WTC11 (cell line): Measurements from ENCODE around the gene PLCD1. TPM values are rescaled to one million over a fixed set of nuclear protein-coding genes. Genes with fewer than 3 reads are reported as not detected.

ENCODE experiments used
- ATAC-seq: fragments of 200-7000 bp; cut with Tn5 transposase; 2 replicates; pipeline ENCODE4 v1.10.0; 2021; ENCODE audit warnings: mild to moderate bottlenecking, moderate library complexity
- CTCF ChIA-PET: fragments of 300-600 bp; sonication (Branson Sonifier 250); formaldehyde crosslinking; loops from one replicate; lab custom pipeline; 2021; ENCODE audit warnings: antibody characterized with exemption; lab: Charles Lee
- POLR2A ChIA-PET: fragments of 350-600 bp; sonication (Branson Sonifier 250); formaldehyde crosslinking; loops from one replicate; lab custom pipeline; 2021; ENCODE audit warnings: antibody characterized with exemption; lab: Charles Lee
- DNase-seq: peaks from one replicate; pipeline ENCODE4 v3.0.0; 2021; ENCODE audit warnings: low spot score
- H3K27ac Mint-ChIP-seq: 2 replicates; pipeline ENCODE4 v1.8.0; 2021; ENCODE audit warnings: mixed read lengths
- H3K27me3 Mint-ChIP-seq: 2 replicates; pipeline ENCODE4 v1.8.0; 2021; ENCODE audit warnings: low read depth, mild to moderate bottlenecking, moderate library complexity, mixed read lengths
- H3K36me3 Mint-ChIP-seq: 2 replicates; pipeline ENCODE4 v1.8.0; 2021; ENCODE audit warnings: mixed read lengths
- H3K4me1 Mint-ChIP-seq: 2 replicates; pipeline ENCODE4 v1.8.0; 2022; ENCODE audit warnings: mixed read lengths
- H3K4me3 Mint-ChIP-seq: 2 replicates; pipeline ENCODE4 v1.8.0; 2021; ENCODE audit warnings: mild to moderate bottlenecking, moderate library complexity, mixed read lengths
- H3K9me3 Mint-ChIP-seq: 2 replicates; pipeline ENCODE4 v1.8.0; 2021; ENCODE audit warnings: mixed read lengths
- CREM ChIP-seq: sonication (generic); formaldehyde crosslinking; IDR thresholded peaks from 2 replicates; pipeline ENCODE4 v1.8.1; 2022; ENCODE audit warnings: mild to moderate bottlenecking, missing genetic modification reagents, moderate library complexity
- E2F5 ChIP-seq: sonication (generic); formaldehyde crosslinking; IDR thresholded peaks from 2 replicates; pipeline ENCODE4 v1.8.1; 2022; ENCODE audit warnings: mild to moderate bottlenecking, moderate library complexity, missing genetic modification reagents
- FOXP4 ChIP-seq: sonication (generic); formaldehyde crosslinking; IDR thresholded peaks from 2 replicates; pipeline ENCODE4 v1.8.0; 2022; ENCODE audit warnings: mild to moderate bottlenecking, missing genetic modification reagents
- IRF1 ChIP-seq: sonication (generic); formaldehyde crosslinking; IDR thresholded peaks from 2 replicates; pipeline ENCODE4 v1.8.0; 2023; ENCODE audit warnings: missing genetic modification reagents
- MAX ChIP-seq: sonication (generic); formaldehyde crosslinking; IDR thresholded peaks from 2 replicates; pipeline ENCODE4 v1.8.0; 2022; ENCODE audit warnings: mild to moderate bottlenecking, missing genetic modification reagents
- NFYB ChIP-seq: sonication (generic); formaldehyde crosslinking; conservative IDR thresholded peaks from 2 replicates; pipeline ENCODE4 v1.8.0; 2022; ENCODE audit warnings: low read depth, missing genetic modification reagents
- NR2C2 ChIP-seq: sonication (generic); formaldehyde crosslinking; IDR thresholded peaks from 2 replicates; pipeline ENCODE4 v1.8.0; 2022; ENCODE audit warnings: mild to moderate bottlenecking, missing genetic modification reagents
- OVOL2 ChIP-seq: fragments of 250-450 bp; sonication (Bioruptor Pico); IDR thresholded peaks from 2 replicates; pipeline ENCODE4 v1.9.0; 2021; ENCODE audit warnings: mild to moderate bottlenecking, borderline replicate concordance
- PRDM15 ChIP-seq: sonication (generic); formaldehyde crosslinking; IDR thresholded peaks from 2 replicates; pipeline ENCODE4 v1.8.0; 2022; ENCODE audit warnings: missing genetic modification reagents
- SMAD4 ChIP-seq: sonication (generic); formaldehyde crosslinking; IDR thresholded peaks from 2 replicates; pipeline ENCODE4 v1.8.0; 2022; ENCODE audit warnings: mild to moderate bottlenecking, missing genetic modification reagents
- ZBTB21 ChIP-seq: sonication (generic); formaldehyde crosslinking; IDR thresholded peaks from 2 replicates; pipeline ENCODE4 v1.8.1; 2023; ENCODE audit warnings: mild to moderate bottlenecking, missing genetic modification reagents, borderline replicate concordance
- ZMAT4 ChIP-seq: fragments of 250-450 bp; sonication (Bioruptor Pico); IDR thresholded peaks from 2 replicates; pipeline ENCODE4 v1.9.0; 2021; ENCODE audit warnings: mild to moderate bottlenecking
- ZNF121 ChIP-seq: sonication (generic); formaldehyde crosslinking; IDR thresholded peaks from 2 replicates; pipeline ENCODE4 v1.8.0; 2023; ENCODE audit warnings: missing genetic modification reagents
- ZNF281 ChIP-seq: sonication (generic); formaldehyde crosslinking; IDR thresholded peaks from 2 replicates; pipeline ENCODE4 v1.8.0; 2023; ENCODE audit warnings: mild to moderate bottlenecking, missing genetic modification reagents
- ZNF416 ChIP-seq: fragments of 250-450 bp; sonication (Bioruptor Pico); IDR thresholded peaks from 2 replicates; pipeline ENCODE4 v1.9.0; 2021; ENCODE audit warnings: mild to moderate bottlenecking, inconsistent platforms
- ZSCAN18 ChIP-seq: fragments of 250-450 bp; sonication (Bioruptor Pico); IDR thresholded peaks from 2 replicates; pipeline ENCODE4 v2.1.2; 2022; ENCODE audit warnings: mild to moderate bottlenecking, moderate library complexity
- total RNA-seq: library from RNA; stranded (reverse); gene quantifications from 3 replicates; pipeline ENCODE4 v1.2.3, GENCODE V29; 2021

The PLCD1 gene
- total RNA-seq, 1 experiment from 2014 or later: 29.9 TPM

GRCh38 chr3:38043486-38043885, 14.0 kb upstream of the PLCD1 start:
- no peak overlapping the region for H3K27ac Mint-ChIP-seq
- POLR2A ChIA-PET: no interaction called here

More at GRCh38 chr3:38043486-38043885, 14.0 kb upstream of the PLCD1 start:
- TF ChIP-seq ZSCAN18: no peak
- no peak for TF ChIP-seq E2F5 (CRISPR knock-in tag)
- TF ChIP-seq ZNF281 (CRISPR knock-in tag): no peak
- TF ChIP-seq NFYB (CRISPR knock-in tag): no peak
- TF ChIP-seq SMAD4 (CRISPR knock-in tag): no peak
- no peak for TF ChIP-seq ZNF121 (CRISPR knock-in tag)
- TF ChIP-seq OVOL2 (CRISPR knock-in tag): no peak
- TF ChIP-seq ZNF416 (CRISPR knock-in tag): no peak
- no peak for TF ChIP-seq NR2C2 (CRISPR knock-in tag)
- TF ChIP-seq CREM (CRISPR knock-in tag): no peak
- TF ChIP-seq ZBTB21 (CRISPR knock-in tag): no peak
- TF ChIP-seq IRF1 (CRISPR knock-in tag): no peak
- TF ChIP-seq MAX: no peak
- no peak for TF ChIP-seq PRDM15 (CRISPR knock-in tag)
- TF ChIP-seq FOXP4 (CRISPR knock-in tag): no peak
- TF ChIP-seq ZMAT4 (CRISPR knock-in tag): no peak
- Mint-ChIP-seq H3K4me3 (no peak overlapping the region), H3K9me3 (no peaks in the 10 kb centered on the region), H3K27me3 (peaks cover 52% of the 10 kb centered on the region), H3K4me1 (peaks cover 13% of the 10 kb centered on the region), H3K36me3 (no peaks in the 10 kb centered on the region)
- CTCF ChIA-PET: no interaction called here
- ATAC-seq (no peak), DNase-seq (no peak)
